Measurements from ENCODE around the gene GTPBP4. TPM values are rescaled to one million over a fixed set of nuclear protein-coding genes. Genes with fewer than 3 reads are reported as not detected.

The GTPBP4 gene
- total RNA-seq, 1 experiment from 2014 or later = 163 TPM

- intact Hi-C loops (cut with micrococcal nuclease; ENCODE audit: unreplicated experiment) = no loop called here
- DNase-seq (ENCODE audit: low spot score) = no peak
- ChIA-PET CTCF (no interaction called here), POLR2A (ENCODE audit: low non-redundant PET) (interaction anchor here (0.5 kb wide), 1 partner anchor 1189 kb away, joined by 5 read pairs; no protein-coding TSS in a partner anchor)
- BruUV-seq (replicated peaks) = no TSS peak
- H3K4me3 ChIP-seq (ENCODE audit: low read depth, low read length, poor library complexity, severe bottlenecking) = no peak overlapping the region
- H3K36me3 ChIP-seq (ENCODE audit: insufficient read depth, low read length, poor library complexity, severe bottlenecking) = no peaks in the 10 kb centered on the region
- TF ChIP-seq EZH2 (IDR thresholded peaks at IDR 0.05; ENCODE audit: borderline replicate concordance, low read depth, low read length, poor library complexity, severe bottlenecking) (no peak), CTCF (conservative IDR thresholded peaks at IDR 0.05; ENCODE audit: low read depth, low read length) (no peak)
- H3K27ac ChIP-seq (ENCODE audit: low read depth, low read length, poor library complexity, severe bottlenecking) = no peak overlapping the region
- H3K9me3 ChIP-seq (ENCODE audit: low read depth, low read length, poor library complexity, severe bottlenecking) = no peaks in the 10 kb centered on the region
- no peaks in the 10 kb centered on the region for H3K4me1 ChIP-seq (ENCODE audit: insufficient read depth, low read length, poor library complexity, severe bottlenecking)
- peaks cover 4% of the 10 kb centered on the region for H3K27me3 ChIP-seq (replicated peaks; ENCODE audit: insufficient read depth, low read depth, low read length, poor library complexity)
Measured at GRCh38 chr10:955820-956217, 32.4 kb upstream of the GTPBP4 start.

- intact Hi-C loops (cut with micrococcal nuclease; ENCODE audit: unreplicated experiment) = no loop called here
- no peaks in the 10 kb centered on the region for H3K4me1 ChIP-seq (ENCODE audit: insufficient read depth, low read length, poor library complexity, severe bottlenecking)
- ChIA-PET POLR2A (ENCODE audit: low non-redundant PET) (no interaction called here), CTCF (no interaction called here)
- H3K27me3 ChIP-seq (replicated peaks; ENCODE audit: insufficient read depth, low read depth, low read length, poor library complexity) = peaks cover 4% of the 10 kb centered on the region
- TF ChIP-seq EZH2 (IDR thresholded peaks at IDR 0.05; ENCODE audit: borderline replicate concordance, low read depth, low read length, poor library complexity, severe bottlenecking) (no peak), CTCF (conservative IDR thresholded peaks at IDR 0.05; ENCODE audit: low read depth, low read length) (no peak)
- no peak for DNase-seq (ENCODE audit: low spot score)
- no peak overlapping the region for H3K27ac ChIP-seq (ENCODE audit: low read depth, low read length, poor library complexity, severe bottlenecking)
- BruUV-seq (replicated peaks) = no TSS peak
- no peaks in the 10 kb centered on the region for H3K9me3 ChIP-seq (ENCODE audit: low read depth, low read length, poor library complexity, severe bottlenecking)
- H3K36me3 ChIP-seq (ENCODE audit: insufficient read depth, low read length, poor library complexity, severe bottlenecking) = no peaks in the 10 kb centered on the region
- no peak overlapping the region for H3K4me3 ChIP-seq (ENCODE audit: low read depth, low read length, poor library complexity, severe bottlenecking)
Measured at GRCh38 chr10:958106-958505, 30.1 kb upstream of the GTPBP4 start.

GRCh38 chr10:958856-959255, 29.4 kb upstream of the GTPBP4 start:
- no peak for DNase-seq (ENCODE audit: low spot score)
- H3K9me3 ChIP-seq (ENCODE audit: low read depth, low read length, poor library complexity, severe bottlenecking) = no peaks in the 10 kb centered on the region
- H3K4me1 ChIP-seq (ENCODE audit: insufficient read depth, low read length, poor library complexity, severe bottlenecking) = no peaks in the 10 kb centered on the region
- ChIA-PET CTCF (no interaction called here), POLR2A (ENCODE audit: low non-redundant PET) (no interaction called here)
- no peak overlapping the region for H3K27ac ChIP-seq (ENCODE audit: low read depth, low read length, poor library complexity, severe bottlenecking)
- TF ChIP-seq EZH2 (IDR thresholded peaks at IDR 0.05; ENCODE audit: borderline replicate concordance, low read depth, low read length, poor library complexity, severe bottlenecking) = no peak
- TF ChIP-seq CTCF (conservative IDR thresholded peaks at IDR 0.05; ENCODE audit: low read depth, low read length) = no peak
- no peak overlapping the region for H3K4me3 ChIP-seq (ENCODE audit: low read depth, low read length, poor library complexity, severe bottlenecking)
- intact Hi-C loops (cut with micrococcal nuclease; ENCODE audit: unreplicated experiment) = no loop called here
- BruUV-seq (replicated peaks) = no TSS peak
- H3K36me3 ChIP-seq (ENCODE audit: insufficient read depth, low read length, poor library complexity, severe bottlenecking) = no peaks in the 10 kb centered on the region
- peaks cover 4% of the 10 kb centered on the region for H3K27me3 ChIP-seq (replicated peaks; ENCODE audit: insufficient read depth, low read depth, low read length, poor library complexity)
